Measurements from ENCODE around the gene SEMA3E.

GRCh38 chr7:83519240-83519639 lies 129.7 kb downstream of the SEMA3E start:
- TF ChIP-seq POLR2A (IDR thresholded peaks at IDR 0.05) (no peak), CTCF (IDR thresholded peaks at IDR 0.05) (no peak)
